HepG2 (cell line): Measurements from ENCODE around the gene RGL3. TPM values are rescaled to one million over a fixed set of nuclear protein-coding genes. Genes with fewer than 3 reads are reported as not detected.

Experiments
- HNF4G ChIP-seq, 2 experiments: sonication (generic) in 1 of 2; formaldehyde crosslinking in 1 of 2; IDR thresholded peaks; 2 replicates each; pipeline versions ENCODE4 v1.4.0 to v1.6.1; 2011 to 2020; ENCODE audit warnings: borderline replicate concordance in 2 of 2, low read depth in 2 of 2, mild to moderate bottlenecking in 2 of 2, low read length in 1 of 2, missing genetic modification reagents in 1 of 2, moderate library complexity in 1 of 2
- ZC3H13 ChIP-seq: sonication (generic); formaldehyde crosslinking; IDR thresholded peaks from 2 replicates; pipeline ENCODE4 v1.8.1; 2023; ENCODE audit warnings: mild to moderate bottlenecking, missing genetic modification reagents, moderate library complexity
- ZNF33A ChIP-seq: sonication (generic); formaldehyde crosslinking; IDR thresholded peaks from 2 replicates; pipeline ENCODE4 v1.5.1; 2020; ENCODE audit warnings: missing genetic modification reagents, mild to moderate bottlenecking, moderate library complexity, borderline replicate concordance
- ZNF839 ChIP-seq: sonication (generic); formaldehyde crosslinking; IDR thresholded peaks from 2 replicates; pipeline ENCODE4 v1.4.0; 2020; ENCODE audit warnings: missing genetic modification reagents, mild to moderate bottlenecking, borderline replicate concordance
- polyA plus RNA-seq, 8 experiments: library from polyadenylated mRNA; depleted of rRNA in 3 of 8; stranded (reverse) in 7 of 8; unstranded in 1 of 8; fragments of >200 nt; fragmentation: Illumina TruSeq in 4 of 8; extraction: Trizol in 4 of 8; gene quantifications; 2 replicates each; pipeline versions ENCODE4 v1.2.1 to v1.2.3, GENCODE V29; 2011 to 2016; ENCODE audit warnings: low read depth in 4 of 8, missing spikeins in 1 of 8, mixed read lengths in 1 of 8; ENCODE audit not compliant: insufficient read depth in 1 of 8
- total RNA-seq, 5 experiments: library from RNA; depleted of rRNA; stranded (reverse); fragments of >200 nt; fragmentation: Illumina TruSeq; extraction: Trizol; gene quantifications; 2 replicates each; pipeline ENCODE4 v1.2.3, GENCODE V29; 2016; ENCODE audit warnings: low read depth in 1 of 5
- TF ChIP-seq, protein P1 (sequence below): sonication (generic); formaldehyde crosslinking; IDR thresholded peaks from 2 replicates; pipeline ENCODE4 v1.5.1; 2020; ENCODE audit warnings: missing genetic modification reagents, mild to moderate bottlenecking, borderline replicate concordance
- TF ChIP-seq, protein P2 (sequence below): sonication (generic); formaldehyde crosslinking; IDR thresholded peaks from 2 replicates; pipeline ENCODE4 v1.4.0; 2020; ENCODE audit warnings: missing genetic modification reagents, borderline replicate concordance

The RGL3 gene
- total and polyA plus RNA-seq, 2 of the 13 experiments (the other 11 are each of a cell fraction or from before 2014, with no cell fraction given): 4.2 to 7.6 TPM

DNA sequence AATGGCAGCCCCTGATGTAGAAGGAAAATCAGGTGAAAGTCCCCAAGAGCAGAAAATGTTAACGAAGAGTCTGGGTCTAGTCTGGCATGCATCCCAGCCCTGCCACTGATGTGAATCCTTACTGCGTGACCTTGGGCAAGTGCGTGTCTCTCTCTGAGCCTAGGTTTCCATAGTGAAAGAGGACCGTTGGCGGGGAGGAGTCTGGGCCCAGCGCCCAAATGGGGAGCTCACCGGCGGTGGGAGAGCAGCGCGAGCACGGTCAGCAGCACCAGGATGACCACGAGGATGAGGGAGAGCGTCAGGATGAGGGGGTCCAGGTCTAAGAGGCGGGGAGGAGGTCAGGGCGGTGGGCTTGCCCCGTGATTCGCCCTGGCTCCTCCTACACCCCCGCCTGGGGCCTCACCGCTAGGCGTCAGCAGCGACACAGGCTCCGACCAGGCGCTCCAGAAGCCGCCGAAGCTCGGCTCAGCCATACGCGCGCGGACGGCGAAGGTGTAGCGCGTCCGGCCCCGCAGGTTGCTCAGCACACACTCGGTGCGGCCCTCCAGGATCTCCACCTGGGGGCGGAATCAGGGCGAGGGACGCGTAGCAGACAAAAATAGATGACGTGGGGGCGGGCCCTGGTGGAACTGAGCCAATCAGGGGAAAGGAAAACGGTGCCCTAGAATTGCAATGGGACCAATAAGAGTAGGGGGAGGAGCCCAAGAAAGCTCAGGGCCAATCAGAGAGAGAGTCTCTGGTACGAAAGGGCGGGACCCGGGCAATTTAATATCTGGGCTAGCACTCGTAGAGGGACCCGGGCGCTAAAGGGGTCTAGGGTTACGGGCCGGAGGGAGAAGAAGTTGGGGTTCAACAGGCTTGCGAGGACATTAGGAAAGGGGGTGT, 38.2 kb downstream of the RGL3 start (continued):
- TF ChIP-seq, protein P1, sequence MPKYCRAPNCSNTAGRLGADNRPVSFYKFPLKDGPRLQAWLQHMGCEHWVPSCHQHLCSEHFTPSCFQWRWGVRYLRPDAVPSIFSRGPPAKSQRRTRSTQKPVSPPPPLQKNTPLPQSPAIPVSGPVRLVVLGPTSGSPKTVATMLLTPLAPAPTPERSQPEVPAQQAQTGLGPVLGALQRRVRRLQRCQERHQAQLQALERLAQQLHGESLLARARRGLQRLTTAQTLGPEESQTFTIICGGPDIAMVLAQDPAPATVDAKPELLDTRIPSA (CRISPR knock-in tag): no peak
- no peak; the same call in 1 of the 2 replicates for TF ChIP-seq ZNF839 (CRISPR knock-in tag)
- no peak for TF ChIP-seq HNF4G (IDR thresholded peaks at IDR 0.05; ENCODE audit: borderline replicate concordance, low read depth, low read length)
- peak; percentile 25; the same call in 1 of the 2 replicates for TF ChIP-seq HNF4G (CRISPR knock-in tag; IDR thresholded peaks at IDR 0.05; ENCODE audit: borderline replicate concordance, low read depth)
- TF ChIP-seq ZC3H13 (CRISPR knock-in tag): no peak
- TF ChIP-seq, protein P2, sequence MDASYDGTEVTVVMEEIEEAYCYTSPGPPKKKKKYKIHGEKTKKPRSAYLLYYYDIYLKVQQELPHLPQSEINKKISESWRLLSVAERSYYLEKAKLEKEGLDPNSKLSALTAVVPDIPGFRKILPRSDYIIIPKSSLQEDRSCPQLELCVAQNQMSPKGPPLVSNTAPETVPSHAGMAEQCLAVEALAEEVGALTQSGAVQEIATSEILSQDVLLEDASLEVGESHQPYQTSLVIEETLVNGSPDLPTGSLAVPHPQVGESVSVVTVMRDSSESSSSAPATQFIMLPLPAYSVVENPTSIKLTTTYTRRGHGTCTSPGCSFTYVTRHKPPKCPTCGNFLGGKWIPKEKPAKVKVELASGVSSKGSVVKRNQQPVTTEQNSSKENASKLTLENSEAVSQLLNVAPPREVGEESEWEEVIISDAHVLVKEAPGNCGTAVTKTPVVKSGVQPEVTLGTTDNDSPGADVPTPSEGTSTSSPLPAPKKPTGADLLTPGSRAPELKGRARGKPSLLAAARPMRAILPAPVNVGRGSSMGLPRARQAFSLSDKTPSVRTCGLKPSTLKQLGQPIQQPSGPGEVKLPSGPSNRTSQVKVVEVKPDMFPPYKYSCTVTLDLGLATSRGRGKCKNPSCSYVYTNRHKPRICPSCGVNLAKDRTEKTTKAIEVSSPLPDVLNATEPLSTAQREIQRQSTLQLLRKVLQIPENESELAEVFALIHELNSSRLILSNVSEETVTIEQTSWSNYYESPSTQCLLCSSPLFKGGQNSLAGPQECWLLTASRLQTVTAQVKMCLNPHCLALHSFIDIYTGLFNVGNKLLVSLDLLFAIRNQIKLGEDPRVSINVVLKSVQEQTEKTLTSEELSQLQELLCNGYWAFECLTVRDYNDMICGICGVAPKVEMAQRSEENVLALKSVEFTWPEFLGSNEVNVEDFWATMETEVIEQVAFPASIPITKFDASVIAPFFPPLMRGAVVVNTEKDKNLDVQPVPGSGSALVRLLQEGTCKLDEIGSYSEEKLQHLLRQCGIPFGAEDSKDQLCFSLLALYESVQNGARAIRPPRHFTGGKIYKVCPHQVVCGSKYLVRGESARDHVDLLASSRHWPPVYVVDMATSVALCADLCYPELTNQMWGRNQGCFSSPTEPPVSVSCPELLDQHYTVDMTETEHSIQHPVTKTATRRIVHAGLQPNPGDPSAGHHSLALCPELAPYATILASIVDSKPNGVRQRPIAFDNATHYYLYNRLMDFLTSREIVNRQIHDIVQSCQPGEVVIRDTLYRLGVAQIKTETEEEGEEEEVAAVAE (CRISPR knock-in tag): 0 out of 2 replicates have a peak, but pooled peaks have one; percentile 38
- TF ChIP-seq ZNF33A: no peak
